NB4 (cell line): ENCODE measurements around the gene SCD5.

Experiments
- CTCF ChIP-seq: IDR thresholded peaks from one replicate; pipeline ENCODE4 v1.5.1; 2012; ENCODE audit warnings: low read depth, low read length
- POLR2A ChIP-seq: IDR thresholded peaks from 2 replicates; pipeline ENCODE4 v1.6.1; 2011; ENCODE audit warnings: mild to moderate bottlenecking; ENCODE audit not compliant: insufficient read length; ENCODE audit errors: extremely low read depth

- TF ChIP-seq CTCF: no peak
- TF ChIP-seq POLR2A: no peak
Measured at GRCh38 chr4:82618103-82618720, 180.4 kb downstream of the SCD5 start.
